ENCODE measurements around the gene OBSL1.

The OBSL1 gene

DNA sequence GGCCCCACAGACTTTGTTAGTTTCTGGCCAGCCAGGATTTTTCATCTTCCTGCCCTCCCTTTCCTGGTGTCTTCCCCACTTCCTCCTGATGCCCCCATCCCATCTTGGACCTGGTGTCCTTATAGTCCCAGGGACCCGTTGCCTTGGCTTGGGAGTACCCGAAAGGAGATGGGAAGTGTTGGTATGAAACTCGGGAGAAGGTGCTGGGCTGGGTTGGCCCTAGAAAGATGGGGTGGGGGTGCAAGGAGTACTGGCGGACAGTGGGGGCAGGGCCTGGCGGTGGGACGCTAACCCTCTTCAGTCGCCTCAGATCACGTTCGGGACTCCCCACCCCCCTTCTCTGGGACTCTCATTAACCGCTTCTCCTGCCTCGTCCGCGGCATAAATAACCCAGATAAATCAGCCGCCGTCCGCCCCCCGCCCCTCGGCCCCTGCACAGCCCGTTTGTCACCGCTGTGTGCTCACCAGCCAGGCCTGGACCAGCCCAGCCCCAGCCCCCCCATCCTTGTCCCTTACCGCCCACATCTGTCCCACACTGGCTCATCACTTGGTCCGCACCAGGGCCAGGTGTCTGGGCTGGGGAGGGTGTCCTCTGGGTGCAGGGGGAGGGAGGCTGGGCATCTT is 60.7 kb downstream of the OBSL1 start:
- TF ChIP-seq CTCF (IDR thresholded peaks at IDR 0.05) (no peak), ZFX (IDR thresholded peaks at IDR 0.05; ENCODE audit: borderline replicate concordance) (no peak)
- H3K27ac ChIP-seq: no peak overlapping the region

GRCh38 chr2:219509780-219510511 is 61.4 kb downstream of the OBSL1 start:
- no peak overlapping the region for H3K27ac ChIP-seq
- TF ChIP-seq ZFX (IDR thresholded peaks at IDR 0.05; ENCODE audit: borderline replicate concordance): no peak
- TF ChIP-seq CTCF (IDR thresholded peaks at IDR 0.05): peak; percentile 84

GRCh38 chr2:219508971-219509779 is 62.2 kb downstream of the OBSL1 start:
- TF ChIP-seq ZFX (IDR thresholded peaks at IDR 0.05; ENCODE audit: borderline replicate concordance) (no peak), CTCF (IDR thresholded peaks at IDR 0.05) (no peak)
- H3K27ac ChIP-seq: no peak overlapping the region

DNA sequence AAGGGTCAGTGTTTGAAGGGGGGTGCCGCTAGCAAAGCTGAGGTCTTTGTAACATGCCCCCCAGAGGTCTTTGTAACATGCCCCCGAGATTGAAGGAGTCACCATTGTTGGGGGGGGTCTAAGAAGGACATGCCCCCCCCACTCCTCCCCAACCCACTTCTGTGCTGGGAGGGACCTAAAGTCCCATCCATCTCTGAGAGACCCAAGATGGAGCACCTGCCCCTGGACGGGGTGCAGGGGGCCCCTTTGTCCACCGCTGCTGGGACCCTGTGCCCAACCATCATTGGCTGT is 63.0 kb downstream of the OBSL1 start:
- no peak for TF ChIP-seq CTCF (IDR thresholded peaks at IDR 0.05)
- no peak for TF ChIP-seq ZFX (IDR thresholded peaks at IDR 0.05; ENCODE audit: borderline replicate concordance)
- H3K27ac ChIP-seq: no peak overlapping the region

GRCh38 chr2:219507581-219508443 is 63.5 kb downstream of the OBSL1 start:
- no peak for TF ChIP-seq ZFX (IDR thresholded peaks at IDR 0.05; ENCODE audit: borderline replicate concordance)
- TF ChIP-seq CTCF (IDR thresholded peaks at IDR 0.05): no peak
- no peak overlapping the region for H3K27ac ChIP-seq

GRCh38 chr2:219506802-219507526 is 64.4 kb downstream of the OBSL1 start:
- H3K27ac ChIP-seq: no peak overlapping the region
- TF ChIP-seq CTCF (IDR thresholded peaks at IDR 0.05) (no peak), ZFX (IDR thresholded peaks at IDR 0.05; ENCODE audit: borderline replicate concordance) (no peak)
